Stimulated activated CD8-positive, alpha-beta memory T cell treated with anti-CD3 and anti-CD28 coated beads, Interleukin-4, amount 100 ng/mL, for 48 hours (primary cell): Measurements from ENCODE around the gene MAP3K21.

Source experiments
- DNase-seq: peaks from one replicate; pipeline ENCODE4 v3.0.0-alpha.2; 2020

The MAP3K21 gene

DNA sequence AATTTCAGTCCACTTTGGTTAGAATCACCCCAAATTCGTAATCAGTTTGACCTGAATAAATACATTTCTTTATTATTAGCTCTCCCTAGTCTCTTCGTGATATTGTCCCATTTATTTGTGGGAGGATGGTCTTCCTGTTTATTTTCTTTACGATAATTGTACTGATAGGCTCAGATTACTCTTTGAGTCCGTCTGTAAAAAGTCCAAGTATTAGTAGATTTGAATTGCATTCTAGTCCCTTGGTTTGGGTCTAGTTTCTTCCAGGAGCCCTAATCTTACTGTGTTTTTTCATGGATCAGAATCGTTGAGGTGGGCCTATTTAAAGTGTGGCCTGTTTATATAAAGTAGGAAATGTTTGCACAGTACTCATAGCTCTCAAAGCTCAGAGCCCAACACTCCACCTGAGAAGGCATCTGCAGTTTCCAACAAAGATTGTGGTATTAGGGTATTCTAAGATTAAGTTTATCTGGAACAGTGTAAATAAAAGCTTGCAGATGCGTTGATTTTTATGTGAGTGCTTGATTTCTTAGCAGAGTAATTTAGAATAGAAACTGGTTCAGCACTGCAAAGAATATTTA, 33.1 kb downstream of the MAP3K21 start:
- no peak for DNase-seq

DNA sequence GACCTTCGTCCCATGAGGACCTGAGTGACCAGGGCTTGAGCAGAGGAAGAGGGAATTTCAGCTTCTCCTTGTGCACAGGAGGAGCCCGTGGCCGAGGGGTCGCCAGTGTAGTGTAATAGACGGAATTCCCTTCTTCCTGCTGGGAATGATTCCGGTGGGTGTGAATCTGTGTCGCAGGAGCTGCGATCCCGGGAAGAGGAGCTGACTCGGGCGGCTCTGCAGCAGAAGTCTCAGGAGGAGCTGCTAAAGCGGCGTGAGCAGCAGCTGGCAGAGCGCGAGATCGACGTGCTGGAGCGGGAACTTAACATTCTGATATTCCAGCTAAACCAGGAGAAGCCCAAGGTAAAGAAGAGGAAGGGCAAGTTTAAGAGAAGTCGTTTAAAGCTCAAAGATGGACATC, 34.4 kb downstream of the MAP3K21 start:
- no peak for DNase-seq

DNA sequence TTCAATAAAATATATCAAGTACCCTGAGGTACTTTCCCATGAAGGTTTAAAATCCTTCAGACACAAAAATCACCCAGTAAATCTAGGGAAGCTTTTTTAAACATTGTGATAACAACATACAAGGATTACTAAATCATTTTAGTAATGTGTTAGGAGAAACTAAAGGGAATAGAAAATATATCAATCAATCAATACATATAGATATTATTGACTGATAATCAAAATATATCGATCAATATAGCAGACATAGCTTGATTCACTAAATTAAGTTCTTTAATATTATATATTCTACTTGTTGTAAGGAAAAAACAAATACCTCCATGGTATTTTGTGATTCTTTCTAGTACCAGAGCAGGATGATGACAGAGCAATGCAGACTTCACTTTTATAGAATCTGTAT, 35.2 kb downstream of the MAP3K21 start:
- no peak for DNase-seq

DNA sequence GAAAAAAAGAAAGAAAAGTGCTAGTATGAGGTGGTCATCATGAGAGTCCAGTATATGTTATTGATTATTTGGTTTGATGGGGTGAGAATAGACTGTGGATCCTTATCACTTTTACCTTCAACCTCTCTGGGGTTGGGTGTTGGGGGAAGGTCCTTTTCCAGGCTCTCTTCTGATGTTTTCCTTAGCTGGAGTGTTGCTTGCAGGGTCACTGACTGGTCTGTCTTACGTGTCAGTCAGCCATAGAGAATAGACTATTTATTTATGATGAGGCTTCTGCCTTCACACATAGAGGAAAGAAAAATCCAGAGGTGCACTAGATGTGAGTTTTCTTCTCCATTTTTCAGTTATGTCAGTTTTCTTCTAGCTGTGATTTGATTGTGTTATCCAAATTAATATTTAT, 36.5 kb downstream of the MAP3K21 start:
- DNase-seq: no peak

DNA sequence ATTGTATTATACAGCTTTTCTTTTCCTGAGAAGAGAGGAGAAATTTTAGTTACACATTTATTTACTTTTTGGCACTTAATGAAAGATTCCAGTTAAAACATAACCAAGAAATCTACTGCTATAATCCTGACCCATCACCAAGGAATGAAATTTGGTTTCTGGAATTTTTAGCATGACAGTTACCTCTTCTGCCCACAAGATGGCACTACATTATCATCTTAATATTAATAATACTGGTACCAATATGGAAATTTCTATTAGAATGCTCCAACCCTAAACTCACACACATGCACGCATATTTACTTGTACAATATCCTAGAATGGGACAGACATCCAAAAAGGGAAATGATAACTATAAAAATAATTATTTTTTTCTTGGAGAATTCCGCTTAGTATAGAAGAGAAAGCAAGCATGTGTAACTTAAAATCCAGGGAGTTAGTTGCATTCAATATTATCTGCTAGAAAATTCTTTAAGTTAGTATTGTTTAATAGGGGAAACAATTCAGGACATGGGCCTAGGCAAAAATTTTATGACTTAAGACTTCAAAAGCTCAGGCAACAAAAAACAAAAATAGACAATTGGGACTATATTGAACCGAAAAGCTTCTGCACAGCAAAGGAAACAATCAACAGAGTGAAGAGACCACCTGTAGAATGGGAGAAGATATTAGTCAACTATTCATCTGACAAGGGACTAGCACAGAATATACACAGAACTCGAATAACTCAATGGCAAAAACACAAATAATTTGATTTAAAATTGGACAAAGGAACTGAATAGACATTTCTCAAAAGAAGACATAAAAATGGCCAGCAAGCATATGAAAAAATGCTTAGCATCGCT, 37.4 kb downstream of the MAP3K21 start:
- DNase-seq: no peak

DNA sequence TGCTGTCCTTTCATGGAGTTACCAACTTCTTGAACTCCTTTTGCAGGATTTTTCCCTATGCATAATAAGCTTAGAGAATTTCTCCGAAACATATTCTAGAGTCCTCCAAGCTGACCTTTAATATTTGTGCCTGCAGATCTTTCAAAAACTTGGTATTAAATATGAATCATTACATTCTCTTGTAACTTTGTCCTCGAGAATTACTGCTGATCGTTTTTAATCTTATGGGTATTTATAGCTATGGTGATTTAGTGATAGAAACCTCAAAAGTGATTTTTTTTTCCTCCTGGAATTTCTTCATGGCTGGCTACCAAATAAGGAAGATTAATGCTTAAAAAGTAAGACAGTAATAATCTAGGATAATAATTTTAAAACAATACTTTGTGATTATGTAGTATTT, 39.1 kb downstream of the MAP3K21 start:
- DNase-seq: no peak

DNA sequence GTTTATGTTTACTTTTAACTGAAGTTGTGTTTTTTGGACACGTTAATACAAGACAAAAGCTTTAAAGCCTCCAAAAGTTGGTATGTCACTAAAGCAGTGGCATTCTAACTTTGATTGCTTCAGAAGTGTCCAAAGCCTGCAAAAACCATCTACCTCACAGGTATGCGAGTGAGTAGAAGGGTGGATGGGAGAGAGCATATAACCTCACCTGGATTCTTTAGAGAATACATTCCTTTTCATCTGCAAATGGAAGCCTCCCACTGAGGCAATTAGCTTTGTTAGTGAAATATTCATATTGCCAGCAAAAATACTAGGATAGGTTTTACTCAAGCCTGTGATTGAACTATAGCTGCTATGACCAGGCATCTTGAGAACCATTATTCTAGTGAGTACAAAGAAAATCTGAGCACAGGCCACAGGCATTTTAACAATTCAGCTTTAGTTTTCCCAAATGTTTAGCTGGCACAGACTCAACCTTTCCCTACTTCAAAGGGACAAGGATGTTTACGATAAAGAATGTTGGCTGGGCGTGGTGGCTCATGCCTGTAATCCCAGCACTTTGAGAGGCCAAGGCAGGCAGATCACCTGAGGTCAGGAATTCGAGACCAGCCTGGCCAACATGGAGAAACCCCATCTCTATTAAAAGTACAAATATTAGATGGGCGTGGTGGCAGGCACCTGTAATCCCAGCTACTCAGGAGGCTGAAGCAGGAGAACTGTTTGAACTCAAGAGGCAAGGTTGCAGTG, 39.7 kb downstream of the MAP3K21 start:
- DNase-seq: no peak

DNA sequence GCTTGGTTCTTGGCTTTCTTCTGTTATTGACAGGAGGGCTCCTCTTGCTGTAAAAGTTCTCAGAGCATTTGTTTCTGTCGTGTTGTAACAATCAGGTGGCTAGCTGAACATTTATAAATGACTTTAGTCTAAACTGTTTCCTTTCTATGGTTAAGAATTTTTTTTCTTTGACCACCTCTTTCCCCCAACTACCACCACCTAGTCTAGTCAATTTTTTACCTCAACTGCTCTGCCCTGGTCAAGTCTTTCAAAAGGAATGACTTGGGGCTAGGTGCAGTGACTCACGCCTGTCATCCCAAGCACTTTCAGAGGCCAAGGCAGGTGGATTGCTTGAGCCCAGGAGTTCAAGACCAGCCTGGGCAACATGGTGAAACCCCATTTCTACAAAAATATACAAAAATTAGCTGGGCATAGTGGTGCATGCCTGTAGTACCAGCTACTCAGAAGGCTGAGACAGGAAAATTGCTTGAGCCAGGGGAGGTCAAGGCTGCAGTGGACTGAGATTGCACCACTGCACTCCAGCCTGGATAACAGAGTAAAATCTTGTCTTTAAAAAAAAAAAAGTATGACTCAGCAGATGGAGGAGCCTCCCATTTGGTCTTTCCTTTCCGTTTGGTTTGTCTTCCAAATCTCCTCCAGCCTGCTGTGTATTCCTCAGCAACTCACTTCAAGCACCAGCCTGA, 40.7 kb downstream of the MAP3K21 start:
- no peak for DNase-seq

DNA sequence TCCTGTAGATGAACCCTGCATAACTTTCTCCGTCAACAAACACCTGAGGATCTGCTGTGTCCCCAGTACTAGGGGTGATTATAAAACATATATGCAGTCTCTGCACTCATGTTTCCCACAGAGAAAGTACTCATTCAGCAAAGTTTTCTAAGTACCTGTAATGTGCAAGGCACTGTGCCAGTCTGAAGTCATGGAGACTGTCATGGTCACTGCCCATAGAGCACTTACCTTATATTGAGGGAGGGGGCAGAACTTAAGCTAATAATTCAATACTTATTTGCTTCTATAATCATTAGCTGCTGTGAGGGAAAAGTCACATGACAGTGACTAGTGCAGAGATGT, 41.2 kb downstream of the MAP3K21 start:
- no peak for DNase-seq

DNA sequence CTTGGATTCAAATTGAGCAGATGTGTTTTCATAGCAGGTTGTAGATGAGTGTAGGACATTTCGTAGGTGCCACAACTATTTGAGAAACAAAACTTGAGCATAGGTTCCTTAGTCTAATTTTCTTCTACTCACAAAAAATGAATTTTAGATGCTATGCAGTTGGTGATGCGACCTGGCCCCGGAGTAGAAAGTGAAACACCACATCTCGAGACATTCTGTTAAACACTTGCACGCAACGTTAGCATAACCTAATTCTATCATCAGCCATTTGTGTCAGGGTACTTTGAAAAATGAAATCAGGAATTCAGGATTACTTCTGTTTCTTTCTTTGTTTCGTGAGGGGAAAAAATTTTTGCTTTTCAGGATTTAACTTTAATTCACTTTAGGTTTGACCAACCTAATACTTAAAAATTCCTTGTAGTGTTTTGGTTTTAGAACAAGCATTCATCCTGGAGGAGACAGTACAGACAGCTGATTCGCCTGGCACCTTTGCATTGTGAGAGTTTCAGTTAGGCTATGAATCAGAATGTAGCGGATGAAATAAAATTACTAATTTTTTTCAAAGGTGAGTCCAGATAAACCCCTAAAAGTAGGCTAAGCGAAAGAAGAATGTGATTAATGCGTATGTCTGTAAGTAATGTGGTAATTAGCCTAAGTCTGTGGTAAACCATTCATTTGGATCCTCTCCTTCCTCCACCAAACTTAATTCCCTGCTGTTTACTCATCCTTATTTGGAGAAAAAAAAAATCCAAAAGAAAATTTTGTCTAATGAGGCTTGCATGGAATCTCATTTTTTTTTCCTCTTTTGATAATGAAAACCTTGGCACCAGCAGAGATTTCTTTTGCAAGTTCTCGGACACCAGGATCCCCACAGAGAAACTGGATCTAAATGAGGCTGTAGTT, 44.9 kb downstream of the MAP3K21 start:
- DNase-seq: no peak

DNA sequence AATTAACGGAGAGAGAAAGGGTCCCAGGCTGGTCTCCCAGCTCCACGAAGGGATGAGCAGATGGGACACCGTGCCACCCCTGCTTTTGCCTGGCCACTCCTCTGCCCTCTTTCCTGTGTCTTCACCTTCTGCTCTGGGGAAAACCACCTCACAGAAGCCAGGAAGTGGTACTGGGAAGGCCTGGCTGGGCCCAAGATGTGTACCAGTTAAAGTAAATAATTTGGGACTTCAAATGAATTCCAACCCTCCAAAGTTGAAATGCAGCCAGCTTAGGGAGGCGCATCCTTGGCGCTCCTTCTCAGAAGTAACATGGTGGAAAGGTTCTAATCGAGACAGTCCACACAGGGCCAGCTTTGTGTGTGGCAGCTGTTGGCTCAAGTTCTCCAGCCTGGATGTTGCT, 45.7 kb downstream of the MAP3K21 start:
- no peak for DNase-seq

DNA sequence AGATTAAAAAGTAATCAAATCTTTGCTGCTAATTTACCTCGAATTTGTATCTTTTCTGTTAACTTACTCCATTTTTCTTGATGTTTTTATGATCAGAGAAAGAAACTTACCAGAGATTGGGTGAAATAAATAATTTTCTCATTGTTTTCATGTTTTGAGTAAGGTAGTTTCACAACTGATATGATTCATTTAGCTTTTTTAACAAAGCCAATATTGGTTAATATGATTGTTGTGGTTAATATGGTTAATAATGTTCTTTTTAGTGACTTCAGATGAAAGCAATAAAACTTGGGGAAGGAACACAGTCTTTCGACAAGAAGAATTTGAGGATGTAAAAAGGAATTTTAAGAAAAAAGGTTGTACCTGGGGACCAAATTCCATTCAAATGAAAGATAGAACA, 48.1 kb downstream of the MAP3K21 start:
- DNase-seq: no peak

DNA sequence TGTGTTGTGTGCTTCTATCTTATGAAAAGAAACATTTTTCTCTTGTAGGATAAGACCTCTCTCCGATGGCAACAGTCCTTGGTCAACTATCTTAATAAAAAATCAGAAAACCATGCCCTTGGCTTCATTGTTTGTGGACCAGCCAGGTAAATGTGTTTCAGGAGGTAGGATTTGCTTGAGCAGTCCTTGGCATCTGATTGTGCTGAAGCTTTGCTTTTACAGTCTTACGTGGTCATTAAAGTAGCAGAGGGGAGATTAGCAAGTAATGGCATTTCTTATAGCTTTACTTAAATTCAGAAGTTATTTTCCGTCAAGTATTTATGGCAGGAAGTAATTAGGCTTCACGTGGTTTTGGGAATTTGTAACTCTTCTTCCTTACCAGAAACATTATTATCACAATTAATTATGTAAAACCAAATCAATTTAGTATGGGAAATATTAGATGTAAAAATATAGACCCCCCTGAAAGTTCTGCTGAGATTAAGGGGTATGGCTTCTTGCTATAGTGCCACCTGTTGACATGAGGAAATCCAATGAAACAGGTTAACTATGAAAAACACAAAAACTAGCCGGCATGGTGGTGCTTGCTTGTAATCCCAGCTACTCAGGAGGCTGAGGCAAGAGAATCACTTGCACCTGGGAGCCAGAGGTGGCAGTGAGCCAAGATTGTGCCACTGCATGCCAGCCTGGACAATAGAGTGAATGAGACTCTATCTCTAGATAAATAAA, 49.0 kb downstream of the MAP3K21 start:
- no peak for DNase-seq

DNA sequence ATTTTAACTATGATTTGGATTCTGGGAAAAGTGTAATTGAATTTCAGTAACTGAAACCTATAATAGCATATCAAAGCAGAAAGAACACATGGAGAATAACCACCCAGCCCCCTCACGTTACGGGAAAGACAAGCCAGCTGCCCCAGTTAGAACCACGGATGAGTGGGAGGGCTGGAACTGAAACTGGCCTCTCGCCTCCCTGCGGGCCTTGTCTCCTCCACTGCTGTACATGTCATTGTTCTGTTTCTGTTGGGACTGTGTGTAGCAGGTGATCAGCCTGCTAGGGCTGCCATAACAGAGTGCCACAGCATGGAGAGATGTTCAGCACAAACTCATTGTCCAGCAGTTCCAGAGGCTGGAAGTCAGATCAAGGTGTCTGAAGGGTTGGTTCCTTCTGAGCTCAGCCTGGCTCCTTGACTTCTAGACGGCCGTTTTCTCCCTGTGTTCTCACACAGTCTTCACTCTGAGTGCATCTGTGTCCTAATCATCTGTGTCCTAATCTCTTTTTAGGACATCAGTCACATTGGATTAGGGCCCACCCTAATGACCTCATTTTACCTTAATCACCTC, 52.4 kb downstream of the MAP3K21 start:
- DNase-seq: no peak

DNA sequence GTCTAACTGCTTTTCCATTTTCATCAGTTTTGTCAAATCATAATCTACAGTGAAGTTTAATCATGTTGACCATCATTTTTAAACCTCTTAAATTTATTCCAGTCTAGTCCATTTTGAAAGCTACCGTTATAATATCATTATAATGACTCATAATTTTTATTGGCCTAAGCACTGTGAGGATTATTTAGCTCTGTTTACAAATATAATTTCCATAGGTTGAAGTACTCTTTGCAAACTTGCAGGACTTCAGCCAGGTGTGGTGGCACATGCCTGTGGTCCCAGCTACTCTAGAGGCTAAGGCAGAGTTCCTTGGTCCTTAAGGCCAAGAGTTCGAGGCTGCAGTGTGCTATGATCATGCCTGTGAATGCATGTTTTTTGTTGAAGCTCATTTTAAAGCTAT, 54.3 kb downstream of the MAP3K21 start:
- DNase-seq: no peak

DNA sequence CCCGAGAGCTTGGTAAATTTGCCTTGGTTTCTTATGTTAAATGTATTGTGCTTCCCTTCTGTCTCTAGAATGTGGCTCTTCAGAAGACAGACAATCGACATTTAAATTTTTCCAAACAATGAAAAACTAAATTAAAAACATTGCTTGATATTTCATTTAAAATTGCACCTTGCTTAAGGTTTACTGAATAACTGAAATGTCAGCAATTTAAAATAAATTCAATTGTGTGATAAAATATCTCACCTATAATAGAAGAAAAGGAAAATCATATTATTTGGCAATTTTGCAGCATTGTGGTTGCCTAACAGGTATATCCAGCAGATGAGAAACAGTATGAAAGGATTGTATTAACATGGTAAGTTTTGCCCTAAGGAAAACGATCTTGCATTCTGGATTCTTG, 56.5 kb downstream of the MAP3K21 start:
- DNase-seq: no peak

DNA sequence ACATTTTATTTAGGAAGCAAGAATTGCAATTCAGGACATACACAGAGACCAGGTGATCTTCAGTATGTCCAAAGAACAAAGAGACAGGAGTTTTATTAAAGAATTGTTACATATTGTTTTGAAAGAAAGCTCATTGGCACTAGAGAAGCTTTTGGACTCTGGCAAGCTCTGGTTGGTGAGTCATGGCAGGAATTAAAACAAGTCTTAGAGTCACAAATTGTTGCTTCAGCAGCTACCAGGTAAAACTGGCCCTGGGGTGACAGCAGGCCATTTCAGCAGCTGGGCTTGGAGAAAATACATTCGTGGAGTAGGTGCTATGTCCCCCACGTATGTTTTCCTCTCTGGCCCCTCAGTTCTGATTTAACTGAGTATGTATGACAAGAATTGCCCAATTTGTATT, 58.8 kb downstream of the MAP3K21 start:
- no peak for DNase-seq

DNA sequence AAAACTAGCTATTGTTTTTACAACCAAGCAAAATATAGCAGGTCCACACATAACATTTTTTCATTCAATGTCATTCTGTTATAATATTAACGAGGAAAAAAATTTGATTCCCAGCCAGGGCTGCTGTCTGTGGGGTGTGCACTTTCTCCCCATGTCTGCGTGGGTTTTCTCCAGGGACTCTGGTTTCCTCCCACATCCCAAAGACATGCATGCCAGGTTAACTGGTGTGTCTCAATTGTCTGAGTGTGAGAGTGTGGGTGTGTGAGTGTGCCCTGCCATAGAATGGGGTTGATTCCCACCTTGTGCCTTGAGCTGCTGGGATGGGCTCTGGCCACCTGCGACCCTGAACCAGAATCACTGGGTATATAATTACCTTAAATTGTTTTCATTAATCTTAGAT, 60.1 kb downstream of the MAP3K21 start:
- no peak for DNase-seq

DNA sequence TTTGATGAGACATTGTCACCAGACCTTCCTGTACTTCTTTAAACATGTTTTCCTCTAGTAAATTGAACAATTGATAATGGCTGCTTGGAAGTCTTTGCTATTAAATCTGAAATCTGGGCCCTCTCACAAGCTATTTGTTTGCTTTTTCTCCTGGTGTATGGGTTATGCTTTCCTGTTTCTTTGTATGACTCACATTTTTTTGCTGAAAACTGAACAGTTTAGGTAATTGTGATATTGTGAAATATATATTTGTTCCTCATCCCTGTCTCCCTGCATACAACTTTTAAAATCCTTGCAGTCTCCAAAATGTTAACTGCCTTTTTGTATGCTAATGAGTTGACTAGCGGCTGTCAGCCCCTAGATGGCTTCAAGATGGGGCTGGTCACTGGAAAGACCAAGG, 61.6 kb downstream of the MAP3K21 start:
- DNase-seq: no peak

DNA sequence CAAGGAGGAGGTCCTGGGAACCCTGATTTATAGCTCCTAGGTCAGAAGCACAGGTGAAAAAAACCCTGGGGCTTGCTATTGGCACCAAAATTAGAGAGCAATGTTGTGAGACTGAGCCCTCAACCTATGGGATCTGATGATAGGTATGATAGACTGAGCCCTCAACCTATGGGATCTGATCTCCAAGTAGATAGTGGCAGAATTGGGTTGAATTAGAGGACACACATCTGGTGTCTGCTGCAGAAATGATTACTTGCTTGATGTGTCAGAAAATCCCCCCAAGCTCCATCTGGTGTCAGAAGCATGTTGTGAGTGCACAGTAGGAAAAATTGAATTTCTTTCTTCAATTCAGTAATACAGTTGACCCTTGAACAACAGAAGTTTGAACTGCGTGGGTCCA, 62.4 kb downstream of the MAP3K21 start:
- no peak for DNase-seq
